Retinal pigment epithelial cell (primary cell): ENCODE measurements around the gene NEK8.

ENCODE experiments used
- DNase-seq: peaks from one replicate; pipeline ENCODE4 v3.0.0-alpha.2; 2010; ENCODE audit warnings: low read depth
- H3K4me3 ChIP-seq: 2 replicates; pipeline ENCODE4 v1.5.1; 2011; ENCODE audit warnings: mild to moderate bottlenecking, low read length, control low read depth, moderate library complexity
- CTCF ChIP-seq: conservative IDR thresholded peaks from 2 replicates; pipeline ENCODE4 v1.5.1; 2011; ENCODE audit warnings: low read depth, low read length, control low read depth, inconsistent platforms

NEK8 gene

GRCh38 chr17:28748852-28749515 lies 20.4 kb downstream of the NEK8 start:
- no peak for TF ChIP-seq CTCF
- no peak for DNase-seq
- no peak overlapping the region for H3K4me3 ChIP-seq

GRCh38 chr17:28749516-28750177 lies 21.1 kb downstream of the NEK8 start:
- no peak for DNase-seq
- TF ChIP-seq CTCF = no peak
- no peak overlapping the region for H3K4me3 ChIP-seq

- no peak overlapping the region for H3K4me3 ChIP-seq
Measured at GRCh38 chr17:28750178-28751047, 21.8 kb downstream of the NEK8 start.

GRCh38 chr17:28751600-28752366 lies 23.2 kb downstream of the NEK8 start:
- H3K4me3 ChIP-seq = no peak overlapping the region
- DNase-seq = no peak
- TF ChIP-seq CTCF = no peak

More at GRCh38 chr17:28750178-28751047, 21.8 kb downstream of the NEK8 start:
- peak; percentile 81 for DNase-seq
- TF ChIP-seq CTCF = peak; percentile 100

- H3K4me3 ChIP-seq = no peak overlapping the region
- TF ChIP-seq CTCF = no peak
- no peak for DNase-seq
Measured at GRCh38 chr17:28755486-28755885, 26.9 kb downstream of the NEK8 start.

- TF ChIP-seq CTCF = no peak
- no peak for DNase-seq
- no peak overlapping the region for H3K4me3 ChIP-seq
Measured at GRCh38 chr17:28756049-28756804, 27.6 kb downstream of the NEK8 start.
